PC-9 (cell line): ENCODE results near the gene MAFG. TPM values are rescaled to one million over a fixed set of nuclear protein-coding genes. Genes with fewer than 3 reads are reported as not detected.

ENCODE experiments used
- BruUV-seq: library from RNA; stranded (reverse); fragments of 400-500 nt; replicated peaks from 2 replicates; lab custom pipeline; 2021; lab: Mats Ljungman, UMichigan
- CTCF ChIA-PET: fragments of 300-600 bp; sonication (Branson Sonifier 250); formaldehyde crosslinking; loops from one replicate; lab custom pipeline; 2022; ENCODE audit warnings: antibody characterized with exemption; lab: Charles Lee
- POLR2A ChIA-PET: fragments of 300-600 bp; sonication (Branson Sonifier 250); formaldehyde crosslinking; loops from one replicate; lab custom pipeline; 2022; ENCODE audit warnings: antibody characterized with exemption; ENCODE audit not compliant: unreplicated experiment; lab: Charles Lee
- DNase-seq, 2 experiments: peaks; one replicate each; pipeline versions ENCODE4 v3.0.0 to v3.0.0-alpha.2; 2015 to 2022; ENCODE audit warnings: mixed read lengths in 1 of 2
- H2AFZ ChIP-seq: fragments of 200-600 bp; sonication (generic); 2 replicates; pipeline ENCODE4 v1.8.1; 2017; ENCODE audit warnings: antibody characterized with exemption
- H3F3A ChIP-seq: fragments of 200-600 bp; sonication (generic); 2 replicates; pipeline ENCODE4 v1.8.1; 2017; ENCODE audit warnings: antibody characterized with exemption, mild to moderate bottlenecking, low read depth; ENCODE audit not compliant: insufficient read depth
- H3K27ac ChIP-seq: fragments of 200-600 bp; sonication (generic); 2 replicates; pipeline ENCODE4 v1.6.1; 2016; ENCODE audit warnings: mixed run types
- H3K27me3 ChIP-seq: fragments of 200-600 bp; sonication (generic); 2 replicates; pipeline ENCODE4 v1.6.1; 2016; ENCODE audit warnings: low read depth, mixed run types; ENCODE audit not compliant: insufficient read depth
- H3K36me3 ChIP-seq: fragments of 200-600 bp; sonication (generic); 2 replicates; pipeline ENCODE4 v1.6.1; 2016; ENCODE audit warnings: low read depth, mixed run types
- H3K4me1 ChIP-seq: fragments of 200-600 bp; sonication (generic); replicated peaks from 2 replicates; pipeline ENCODE4 v1.6.1; 2016; ENCODE audit warnings: mixed run types; ENCODE audit not compliant: insufficient read depth
- H3K4me2 ChIP-seq: fragments of 200-600 bp; sonication (generic); 2 replicates; pipeline ENCODE4 v1.6.1; 2017; ENCODE audit warnings: mixed run types
- H3K4me3 ChIP-seq: fragments of 200-600 bp; sonication (generic); 2 replicates; pipeline ENCODE4 v1.6.1; 2016; ENCODE audit warnings: mixed run types
- H3K79me2 ChIP-seq: fragments of 200-600 bp; sonication (generic); 2 replicates; pipeline ENCODE4 v1.6.1; 2017; ENCODE audit warnings: low read depth, mixed run types
- H3K9me2 ChIP-seq: fragments of 200-600 bp; sonication (generic); 2 replicates; pipeline ENCODE4 v1.8.1; 2017; ENCODE audit warnings: mild to moderate bottlenecking; ENCODE audit not compliant: insufficient read depth
- H3K9me3 ChIP-seq: fragments of 200-600 bp; sonication (generic); 2 replicates; pipeline ENCODE4 v1.8.1; 2016; ENCODE audit warnings: low read depth; ENCODE audit not compliant: insufficient read depth
- H4K20me1 ChIP-seq: fragments of 200-600 bp; sonication (generic); 2 replicates; pipeline ENCODE4 v1.8.1; 2017; ENCODE audit not compliant: insufficient read depth
- CTCF ChIP-seq: fragments of 200-600 bp; sonication (generic); conservative IDR thresholded peaks from 2 replicates; pipeline ENCODE4 v1.6.1; 2017; ENCODE audit warnings: mixed run types, antibody characterized with exemption, mild to moderate bottlenecking, moderate library complexity
- EZH2 ChIP-seq: fragments of 200-600 bp; sonication (generic); IDR thresholded peaks from 2 replicates; pipeline ENCODE4 v1.8.0; 2017; ENCODE audit warnings: antibody characterized with exemption, low read depth
- intact Hi-C: fragments of 100-400 bp; cut with micrococcal nuclease; formaldehyde crosslinking; loops from one replicate; pipeline ENCODE4 v1.10.0; 2022; ENCODE audit not compliant: unreplicated experiment
- total RNA-seq: library from RNA; stranded (reverse); gene quantifications from 2 replicates; pipeline ENCODE4 v1.2.3, GENCODE V29; 2021

Gene MAFG
- total RNA-seq, 1 experiment from 2014 or later, result 79.5 TPM

DNA sequence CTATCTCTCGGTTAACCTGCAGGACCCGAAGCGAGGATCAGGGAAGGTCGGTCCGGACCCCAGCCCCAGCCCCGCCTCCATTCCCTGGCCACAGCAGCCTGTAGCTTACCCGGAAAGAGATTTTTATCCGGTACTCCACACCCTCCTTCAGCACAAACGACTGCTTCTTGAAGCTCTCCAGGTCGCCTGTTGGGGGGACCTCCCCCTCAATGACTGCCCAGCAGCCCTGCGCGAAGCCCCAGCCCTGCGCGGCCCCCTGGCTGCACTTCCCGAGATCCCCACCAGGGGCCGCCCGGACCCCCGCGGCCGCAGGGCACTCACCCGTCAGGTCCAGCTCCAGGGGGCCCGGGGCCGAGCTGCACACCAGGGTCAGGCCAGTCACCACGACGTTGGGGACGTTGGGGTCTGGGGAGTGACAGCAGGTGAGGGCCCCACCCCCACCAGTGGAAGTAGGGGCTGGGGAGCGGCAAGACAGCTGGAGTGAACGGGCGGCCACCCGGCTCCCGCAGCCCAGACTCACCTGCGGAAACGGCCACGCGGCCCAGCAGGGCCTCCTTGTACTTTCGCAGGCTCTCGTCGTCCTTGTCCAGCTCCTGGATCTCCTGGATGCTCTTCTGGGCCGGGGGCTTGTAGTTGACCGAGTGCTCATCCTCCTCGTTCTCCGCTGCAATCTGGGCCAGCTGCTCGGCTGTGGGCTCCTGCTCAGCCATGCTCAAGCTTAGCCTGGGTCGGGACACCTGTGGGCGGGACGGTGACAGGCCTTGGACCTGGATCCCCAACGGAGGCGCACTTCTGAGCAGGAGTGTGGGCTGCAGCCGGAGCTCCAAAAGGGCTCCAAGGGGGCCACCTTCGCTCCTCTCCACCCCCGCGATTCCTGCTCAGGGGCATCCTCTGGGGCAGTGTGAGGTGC lies 58.1 kb downstream of the MAFG start:
- CTCF ChIA-PET, result interaction anchor here (0.6 to 0.8 kb wide), 2 partner anchors 54 to 60 kb away, joined by 3 to 4 read pairs; no protein-coding TSS in a partner anchor
- intact Hi-C loops, result loop anchor here (2.0 to 5.0 kb wide), 2 partner anchors 58 to 153 kb away; partner anchors contain the start of genes CENPX, LRRC45 and MAFG
- H3K79me2 ChIP-seq, result peaks cover 33% of the 10 kb centered on the region
- DNase-seq, result peak in 1 of 2 experiments; percentile 58
- peaks cover 28% of the 10 kb centered on the region for H4K20me1 ChIP-seq
- H3K4me3 ChIP-seq, result peak overlapping the region; percentile 67
- H3K27ac ChIP-seq, result peak overlapping the region; percentile 59; the same call in 1 of the 2 replicates
- no TSS peak for BruUV-seq
- no peaks in the 10 kb centered on the region for H3K9me2 ChIP-seq
- no peaks in the 10 kb centered on the region for H3K9me3 ChIP-seq
- no peaks in the 10 kb centered on the region for H3K27me3 ChIP-seq
- 0 out of 2 replicates have a peak, but pooled peaks cover 14% of the 10 kb centered on the region for H3K4me1 ChIP-seq
- POLR2A ChIA-PET, result interaction anchor here (0.6 to 1.2 kb wide), 2 partner anchors 8 to 14 kb away, joined by 3 to 12 read pairs; no protein-coding TSS in a partner anchor
- no peaks in the 10 kb centered on the region for H3K36me3 ChIP-seq
- peaks cover 70% of the 10 kb centered on the region for H3F3A ChIP-seq
- TF ChIP-seq CTCF, result peak; percentile 69
- TF ChIP-seq EZH2, result no peak
- no peak overlapping the region for H2AFZ ChIP-seq
- H3K4me2 ChIP-seq, result peak overlapping the region; percentile 80

DNA sequence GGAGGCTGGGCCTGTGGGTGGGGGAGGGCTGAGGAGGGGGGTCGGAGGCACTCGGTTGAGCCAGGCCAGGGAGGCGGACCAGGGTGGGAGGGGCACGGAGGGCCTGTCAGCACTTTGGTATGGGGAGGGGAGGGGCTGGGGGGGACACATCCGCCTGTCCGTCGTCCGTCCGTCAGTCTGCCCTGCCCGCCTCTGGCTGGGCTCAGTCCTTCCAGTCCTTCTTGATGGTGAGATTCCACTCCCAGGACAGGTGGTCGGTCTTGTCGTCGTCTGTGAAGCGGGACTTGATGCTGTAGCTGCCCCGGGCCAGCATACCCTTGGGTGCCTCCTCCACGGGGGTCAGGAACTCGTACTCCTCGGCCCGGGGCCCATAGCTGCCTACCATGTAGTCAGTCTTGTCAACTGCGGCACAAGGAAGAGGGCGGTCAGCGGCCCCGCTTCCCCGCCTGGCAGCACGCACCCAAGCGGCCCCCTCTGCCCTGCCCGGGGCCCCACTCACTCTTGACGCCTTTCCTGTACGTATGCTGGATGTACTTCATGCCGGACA lies 58.8 kb downstream of the MAFG start:
- intact Hi-C loops, result loop anchor here (1.0 to 5.0 kb wide), 2 partner anchors 44 to 59 kb away; partner anchors contain the start of gene MAFG
- H2AFZ ChIP-seq, result no peak overlapping the region
- ChIA-PET POLR2A (interaction anchor here (1.2 kb wide), 1 partner anchor 8 kb away, joined by 3 read pairs; no protein-coding TSS in a partner anchor), CTCF (interaction anchor here (0.6 kb wide), 1 partner anchor 54 kb away, joined by 4 read pairs; no protein-coding TSS in a partner anchor)
- no peaks in the 10 kb centered on the region for H3K27me3 ChIP-seq
- no peak overlapping the region for H3K27ac ChIP-seq
- H3K36me3 ChIP-seq, result no peaks in the 10 kb centered on the region
- DNase-seq, result peak; percentile 40 to 85
- 0 out of 2 replicates have a peak, but pooled peaks cover 14% of the 10 kb centered on the region for H3K4me1 ChIP-seq
- peak overlapping the region; percentile 80; the same call in 1 of the 2 replicates for H3K4me2 ChIP-seq
- H3K9me2 ChIP-seq, result no peaks in the 10 kb centered on the region
- no TSS peak for BruUV-seq
- TF ChIP-seq CTCF (no peak), EZH2 (no peak)
- H3K79me2 ChIP-seq, result peaks cover 39% of the 10 kb centered on the region
- peaks cover 29% of the 10 kb centered on the region for H4K20me1 ChIP-seq
- H3F3A ChIP-seq, result peaks cover 65% of the 10 kb centered on the region
- no peaks in the 10 kb centered on the region for H3K9me3 ChIP-seq
- H3K4me3 ChIP-seq, result no peak overlapping the region

Other genes starting within 250 kb of the MAFG start
- 41.7 and 48.3 TPM in 2 replicates for gene ARL16, start 243.9 kb downstream of the MAFG start, total RNA-seq
- gene HGS, start 243.7 kb downstream of the MAFG start, total RNA-seq, result 149 and 166 TPM in 2 replicates
- 98.6 and 142 TPM in 2 replicates for gene MRPL12, start 224.4 kb downstream of the MAFG start, total RNA-seq
- 83.6 and 86.5 TPM in 2 replicates for gene SLC25A10, start 215.5 kb downstream of the MAFG start, total RNA-seq
- gene GCGR, start 123.6 kb downstream of the MAFG start, total RNA-seq, result not detected in 2 replicates
- 53.8 and 84.0 TPM in 2 replicates for gene MCRIP1, start 94.4 kb downstream of the MAFG start, total RNA-seq
- not detected in 2 replicates for gene PPP1R27, start 92.7 kb downstream of the MAFG start, total RNA-seq
- gene P4HB, start 67.2 kb downstream of the MAFG start, total RNA-seq, result 636 and 782 TPM in 2 replicates
- gene ARHGDIA, start 56.4 kb downstream of the MAFG start, total RNA-seq, result 242 and 309 TPM in 2 replicates
- 138 and 156 TPM in 2 replicates for gene ALYREF, start 36.1 kb downstream of the MAFG start, total RNA-seq
- gene ANAPC11, start 36.0 kb downstream of the MAFG start, total RNA-seq, result 187 and 256 TPM in 2 replicates
- gene NPB, start 25.5 kb downstream of the MAFG start, total RNA-seq, result 0.83 and 1.1 TPM in 2 replicates
- gene PCYT2, start 16.3 kb downstream of the MAFG start, total RNA-seq, result 54.7 and 82.2 TPM in 2 replicates
- 78.3 and 98.5 TPM in 2 replicates for gene SIRT7, start 9.6 kb downstream of the MAFG start, total RNA-seq
- 88.9 and 120 TPM in 2 replicates for gene PYCR1, start 9.6 kb upstream of the MAFG start, total RNA-seq
- gene MYADML2, start 19.5 kb upstream of the MAFG start, total RNA-seq, result not detected in 2 replicates
- 0.33 TPM in 1 of 2 replicates, not detected in the other for gene NOTUM, start 33.5 kb upstream of the MAFG start, total RNA-seq
- 54.9 and 80.0 TPM in 2 replicates for gene ASPSCR1, start 49.9 kb upstream of the MAFG start, total RNA-seq
- gene CENPX, start 95.1 kb upstream of the MAFG start, total RNA-seq, result 115 and 132 TPM in 2 replicates
- 41.5 and 42.6 TPM in 2 replicates for gene LRRC45, start 95.6 kb upstream of the MAFG start, total RNA-seq
- gene RAC3, start 103.9 kb upstream of the MAFG start, total RNA-seq, result 32.3 and 41.6 TPM in 2 replicates
- 120 and 129 TPM in 2 replicates for gene DCXR, start 110.0 kb upstream of the MAFG start, total RNA-seq
- 40.4 and 49.1 TPM in 2 replicates for gene RFNG, start 124.1 kb upstream of the MAFG start, total RNA-seq
- 121 and 124 TPM in 2 replicates for gene GPS1, start 124.2 kb upstream of the MAFG start, total RNA-seq
- 138 and 175 TPM in 2 replicates for gene DUS1L, start 138.1 kb upstream of the MAFG start, total RNA-seq
- 455 and 658 TPM in 2 replicates for gene FASN, start 170.5 kb upstream of the MAFG start, total RNA-seq